H1 (cell line): Measurements from ENCODE around the gene PURB. TPM values are rescaled to one million over a fixed set of nuclear protein-coding genes. Genes with fewer than 3 reads are reported as not detected.

ENCODE experiments used
- CTCF ChIA-PET: fragments of 300-600 bp; sonication (Branson Sonifier 250); formaldehyde crosslinking; loops from one replicate; lab custom pipeline; 2021; ENCODE audit not compliant: partially characterized antibody; lab: Charles Lee
- POLR2A ChIA-PET: fragments of 300-600 bp; sonication (Branson Sonifier 250); formaldehyde crosslinking; loops from one replicate; lab custom pipeline; 2021; ENCODE audit warnings: inconsistent platforms; ENCODE audit not compliant: partially characterized antibody; lab: Charles Lee
- DNase-seq, 2 experiments: peaks; one replicate each; pipeline versions ENCODE4 v3.0.0 to v3.0.0-alpha.2; 2010 to 2022; ENCODE audit warnings: low spot score in 2 of 2, low read depth in 1 of 2, mixed read lengths in 1 of 2
- FAIRE-seq: peaks from 2 replicates; lab custom pipeline; 2011; peaks lifted over from hg19 to GRCh38; lab: Jason Lieb, UNC
- H2AFZ ChIP-seq: 2 replicates; pipeline ENCODE4 v1.8.1; 2012; ENCODE audit warnings: low read length, inconsistent platforms
- H2AK5ac ChIP-seq: 2 replicates; pipeline ENCODE4 v1.6.1; 2013; ENCODE audit warnings: low read depth, low read length
- H2BK120ac ChIP-seq: replicated peaks from 2 replicates; pipeline ENCODE3; 2013; ENCODE audit warnings: low read depth, low read length, inconsistent platforms
- H2BK12ac ChIP-seq: 2 replicates; pipeline ENCODE4 v1.6.1; 2013; ENCODE audit warnings: low read depth, low read length
- H2BK15ac ChIP-seq: 2 replicates; pipeline ENCODE4 v1.6.1; 2013; ENCODE audit warnings: low read length
- H2BK20ac ChIP-seq: 2 replicates; pipeline ENCODE4 v1.6.1; 2013; ENCODE audit warnings: low read length
- H2BK5ac ChIP-seq: 2 replicates; pipeline ENCODE4 v1.6.1; 2013; ENCODE audit warnings: low read depth, low read length
- H3K14ac ChIP-seq: 2 replicates; pipeline ENCODE4 v1.6.1; 2013; ENCODE audit warnings: inconsistent platforms; ENCODE audit not compliant: insufficient read length
- H3K18ac ChIP-seq: 2 replicates; pipeline ENCODE4 v1.6.1; 2013; ENCODE audit warnings: low read length; ENCODE audit errors: extremely low read depth
- H3K23ac ChIP-seq: 2 replicates; pipeline ENCODE4 v1.6.1; 2013; ENCODE audit warnings: inconsistent platforms; ENCODE audit not compliant: insufficient read length
- H3K23me2 ChIP-seq: 2 replicates; pipeline ENCODE4 v1.6.1; 2013; ENCODE audit warnings: low read depth, low read length
- H3K27ac ChIP-seq: 2 replicates; pipeline ENCODE4 v1.6.1; 2011; ENCODE audit warnings: low read depth, low read length, inconsistent platforms
- H3K27me3 ChIP-seq, 4 experiments: replicated peaks in 1 of 4; 1 replicate in 1 of 4; 2 replicates in 3 of 4; pipeline versions ENCODE4 v1.6.1 to v1.8.1; 2011 to 2013; ENCODE audit warnings: low read length in 3 of 4, mild to moderate bottlenecking in 3 of 4, inconsistent platforms in 2 of 4, mixed read lengths in 2 of 4, moderate library complexity in 1 of 4; ENCODE audit not compliant: control insufficient read depth in 3 of 4, insufficient read depth in 3 of 4; ENCODE audit errors: extremely low read depth in 1 of 4
- H3K36me3 ChIP-seq, 4 experiments: 2 replicates each; pipeline versions ENCODE4 v1.6.1 to v1.8.1; 2011 to 2013; ENCODE audit warnings: mild to moderate bottlenecking in 4 of 4, low read length in 3 of 4, moderate library complexity in 2 of 4, control low read depth in 1 of 4, inconsistent platforms in 1 of 4; ENCODE audit not compliant: insufficient read depth in 4 of 4, control insufficient read depth in 2 of 4
- H3K4ac ChIP-seq: replicated peaks from 2 replicates; pipeline ENCODE3; 2013; ENCODE audit warnings: low read length, low read depth, mixed read lengths, inconsistent platforms; ENCODE audit not compliant: insufficient read length
- H3K4me1 ChIP-seq, 4 experiments: replicated peaks in 1 of 4; 1 replicate in 1 of 4; 2 replicates in 3 of 4; pipeline versions ENCODE4 v1.6.1 to v1.8.1; 2011 to 2013; ENCODE audit warnings: low read length in 3 of 4, inconsistent platforms in 2 of 4, mixed read lengths in 1 of 4; ENCODE audit not compliant: insufficient read depth in 4 of 4, control insufficient read depth in 3 of 4
- H3K4me2 ChIP-seq, 2 experiments: 2 replicates each; pipeline versions ENCODE4 v1.6.1 to v1.8.1; 2011 to 2013; ENCODE audit warnings: low read depth in 2 of 2, low read length in 2 of 2, control low read depth in 1 of 2, inconsistent platforms in 1 of 2, mild to moderate bottlenecking in 1 of 2; ENCODE audit not compliant: insufficient read depth in 1 of 2
- H3K4me3 ChIP-seq, 4 experiments: fragments of 200-600, 300-600 bp in 1 of 4; sonication (generic), shearing (Covaris generic), sonication (Bioruptor Twin) in 1 of 4; 2 replicates each; pipeline versions ENCODE4 v1.5.1 to v1.8.1; 2011 to 2016; ENCODE audit warnings: low read length in 4 of 4, low read depth in 3 of 4, control low read depth in 2 of 4, inconsistent platforms in 2 of 4, mild to moderate bottlenecking in 2 of 4, mixed read lengths in 1 of 4, moderate library complexity in 1 of 4; ENCODE audit not compliant: insufficient read depth in 2 of 4; ENCODE audit errors: extremely low read depth in 1 of 4
- H3K56ac ChIP-seq: replicated peaks from 2 replicates; pipeline ENCODE3; 2013; ENCODE audit warnings: low read depth, mild to moderate bottlenecking, mixed read lengths, low read length, inconsistent platforms; ENCODE audit not compliant: insufficient read length
- H3K79me1 ChIP-seq: 2 replicates; pipeline ENCODE4 v1.6.1; 2013; ENCODE audit warnings: low read depth, low read length, control low read depth
- H3K79me2 ChIP-seq, 2 experiments: 2 replicates each; pipeline versions ENCODE4 v1.6.1 to v1.8.1; 2012 to 2013; ENCODE audit warnings: low read length in 2 of 2, mild to moderate bottlenecking in 2 of 2, inconsistent platforms in 1 of 2; ENCODE audit not compliant: insufficient read depth in 2 of 2, control insufficient read depth in 1 of 2
- H3K9ac ChIP-seq, 4 experiments: replicated peaks in 1 of 4; 1 replicate in 1 of 4; 2 replicates in 3 of 4; pipeline versions ENCODE4 v1.6.1 to v1.8.1; 2011 to 2013; ENCODE audit warnings: low read depth in 3 of 4, low read length in 3 of 4, control low read depth in 2 of 4, mild to moderate bottlenecking in 2 of 4, moderate library complexity in 2 of 4, inconsistent platforms in 1 of 4; ENCODE audit errors: extremely low read depth in 1 of 4
- H3K9me3 ChIP-seq, 2 experiments: 2 replicates each; pipeline versions ENCODE4 v1.6.1 to v1.8.1; 2012 to 2013; ENCODE audit warnings: mild to moderate bottlenecking in 2 of 2, moderate library complexity in 2 of 2, control low read depth in 1 of 2, inconsistent platforms in 1 of 2, low read depth in 1 of 2, low read length in 1 of 2, mixed read lengths in 1 of 2; ENCODE audit not compliant: insufficient read depth in 2 of 2
- H4K20me1 ChIP-seq, 2 experiments: replicated peaks in 1 of 2; 2 replicates each; pipeline versions ENCODE3 to v1.8.1; 2011 to 2013; ENCODE audit warnings: inconsistent platforms in 2 of 2, low read length in 2 of 2, mild to moderate bottlenecking in 1 of 2; ENCODE audit not compliant: insufficient read depth in 2 of 2, control insufficient read depth in 1 of 2
- H4K5ac ChIP-seq: 2 replicates; pipeline ENCODE4 v1.6.1; 2013; ENCODE audit warnings: low read length, low read depth, mixed read lengths, inconsistent platforms; ENCODE audit not compliant: insufficient read length
- H4K8ac ChIP-seq: 2 replicates; pipeline ENCODE4 v1.8.0; 2013; ENCODE audit warnings: mild to moderate bottlenecking, moderate library complexity, low read length, inconsistent platforms; ENCODE audit not compliant: insufficient read depth; ENCODE audit errors: extremely low read depth
- H4K91ac ChIP-seq: replicated peaks from 2 replicates; pipeline ENCODE3; 2013; ENCODE audit warnings: low read length, mixed read lengths, inconsistent platforms; ENCODE audit not compliant: insufficient read length
- ATF2 ChIP-seq: IDR thresholded peaks from 2 replicates; pipeline ENCODE4 v1.6.1; 2012; ENCODE audit warnings: low read length, inconsistent platforms
- NRF1 ChIP-seq: IDR thresholded peaks from 2 replicates; pipeline ENCODE4 v1.6.1; 2011; ENCODE audit warnings: mild to moderate bottlenecking, low read depth, low read length, improper control_type of control experiment
- SIN3A ChIP-seq, 2 experiments: IDR thresholded peaks in 1 of 2; conservative IDR thresholded peaks in 1 of 2; 2 replicates each; pipeline ENCODE4 v1.6.1; 2011 to 2012; ENCODE audit warnings: low read length in 2 of 2, improper control_type of control experiment in 1 of 2, low read depth in 1 of 2, mild to moderate bottlenecking in 1 of 2
- TCF12 ChIP-seq: IDR thresholded peaks from 2 replicates; pipeline ENCODE4 v1.6.1; 2011; ENCODE audit warnings: low read depth, mild to moderate bottlenecking, low read length
- YY1 ChIP-seq: IDR thresholded peaks from 2 replicates; pipeline ENCODE4 v1.6.1; 2011; ENCODE audit warnings: low read depth, mild to moderate bottlenecking, low read length
- polyA plus RNA-seq, 7 experiments: library from polyadenylated mRNA; depleted of rRNA in 3 of 7; stranded (reverse) in 5 of 7; unstranded in 2 of 7; fragments of >200 nt in 5 of 7; fragments of 200-250 nt in 2 of 7; gene quantifications; 1 replicate in 5 of 7; 2 replicates in 1 of 7; 4 replicates in 1 of 7; pipeline versions ENCODE4 v1.2.1 to v1.2.3, GENCODE V29; 2011 to 2013; ENCODE audit warnings: missing spikeins in 2 of 7, mixed read lengths in 2 of 7
- total RNA-seq: library from RNA; stranded (reverse); fragmentation: NEBNext Ultra II Directional; extraction: Animal tissue kit (Norgen Biotek cat#: 25700); gene quantifications from 2 replicates; pipeline ENCODE4 v1.2.1, GENCODE V29; 2021

Gene PURB
- total and polyA plus RNA-seq, 2 of the 8 experiments (the other 6 are each of a cell fraction or from before 2014, with no cell fraction given), result 3.3 to 22.7 TPM

DNA sequence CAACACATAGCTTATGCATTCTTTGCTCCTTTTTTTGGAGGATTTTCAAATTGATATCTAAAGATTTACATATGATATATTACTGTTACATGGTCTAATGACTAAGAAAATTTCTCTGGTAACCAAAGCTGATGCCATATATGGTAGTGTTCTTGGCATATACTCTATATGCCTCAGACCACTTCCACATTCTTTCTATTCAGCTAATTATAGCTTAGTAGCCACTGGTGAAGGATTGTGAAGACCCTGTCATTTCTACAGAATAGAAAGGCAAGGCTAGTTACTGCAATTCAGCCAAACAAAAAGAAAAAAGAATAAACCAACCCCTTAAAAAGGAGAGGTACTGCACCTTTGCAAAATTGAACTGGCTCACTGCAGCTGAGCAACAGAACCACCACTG is 3.7 kb downstream of the PURB start:
- Histone ChIP-seq H3K27me3 (no peaks in the 10 kb centered on the region), H3K9me3 (no peaks in the 10 kb centered on the region), H4K8ac (no peak overlapping the region), H2BK15ac (no peak overlapping the region), H3K23me2 (peaks cover 5% of the 10 kb centered on the region; the same call in 1 of the 2 replicates), H2BK120ac (no peak overlapping the region), H3K79me1 (peaks cover 9% of the 10 kb centered on the region; the same call in 1 of the 2 replicates), H4K20me1 (peaks cover 2 to 11% of the 10 kb centered on the region in 2 experiments), H2BK12ac (no peak overlapping the region), H3K4me1 (peaks cover 1 to 11% (median 5%) of the 10 kb centered on the region in 4 experiments; a peak in 5 of 7 replicates), H4K91ac (no peak overlapping the region), H3K4me2 (peak overlapping the region; percentile 55 to 91), H3K4ac (no peak overlapping the region), H3K23ac (no peak overlapping the region), H2BK20ac (no peak overlapping the region), H3K36me3 (peaks cover 0 to 21% (median 2%) of the 10 kb centered on the region in 4 experiments; a peak in 3 of 8 replicates), H3K27ac (no peak overlapping the region), H2AFZ (no peak overlapping the region), H4K5ac (no peak overlapping the region), H3K4me3 (peak overlapping the region in 2 of 4 experiments; percentile 24 to 84; a peak in 3 of 8 replicates), H3K14ac (no peak overlapping the region), H3K9ac (no peak overlapping the region; a peak in 1 of 7 replicates), H2AK5ac (no peak overlapping the region), H3K56ac (no peak overlapping the region), H3K18ac (no peak overlapping the region), H3K79me2 (peaks cover 15 to 54% of the 10 kb centered on the region in 2 experiments), H2BK5ac (no peak overlapping the region)
- POLR2A ChIA-PET, result interaction anchor here (0.7 to 2.6 kb wide), 9 partner anchors 8 to 140 kb away, joined by 3 to 13 read pairs (median 4); no protein-coding TSS in a partner anchor
- CTCF ChIA-PET, result interaction anchor here (0.9 to 1.7 kb wide), 5 partner anchors 9 to 254 kb away, joined by 3 to 7 read pairs (median 4); partner anchors contain the start of gene H2AZ2
- no peak for DNase-seq
- FAIRE-seq, result no peak
- no peak for TF ChIP-seq ATF2
- no peak for TF ChIP-seq TCF12
- TF ChIP-seq NRF1, result no peak
- no peak for TF ChIP-seq YY1
- TF ChIP-seq SIN3A (conservative IDR thresholded peaks at IDR 0.05 in 1 of 2, IDR thresholded peaks at IDR 0.05 in 1 of 2; ENCODE audit: low read depth in 1 of 2, low read length in 2 of 2), result no peak
